Activated naive CD4-positive, alpha-beta T cell treated with anti-CD3 and anti-CD28 coated beads, Interleukin-2, amount 50 U/mL, for 16 hours (primary cell): ENCODE measurements around the gene PTPRC.

Experiments used
- DNase-seq: peaks from one replicate; pipeline ENCODE4 v3.0.0-alpha.2; 2020

Gene PTPRC

GRCh38 chr1:198620951-198621824, 17.7 kb upstream of the PTPRC start:
- peak; percentile 46 for DNase-seq

GRCh38 chr1:198622001-198622400, 16.8 kb upstream of the PTPRC start:
- DNase-seq: no peak

GRCh38 chr1:198623752-198624647, 14.8 kb upstream of the PTPRC start:
- no peak for DNase-seq

GRCh38 chr1:198624648-198624980, 14.2 kb upstream of the PTPRC start:
- DNase-seq: no peak

- DNase-seq: no peak
Observed at GRCh38 chr1:198627436-198628066, 11.3 kb upstream of the PTPRC start.

GRCh38 chr1:198628067-198628455, 10.8 kb upstream of the PTPRC start:
- no peak for DNase-seq

- DNase-seq: no peak
Observed at GRCh38 chr1:198629610-198630009, 9.2 kb upstream of the PTPRC start.

- DNase-seq: no peak
Observed at GRCh38 chr1:198630863-198631262, 8.0 kb upstream of the PTPRC start.

- no peak for DNase-seq
Observed at GRCh38 chr1:198631292-198631691, 7.5 kb upstream of the PTPRC start.

GRCh38 chr1:198632007-198632406, 6.8 kb upstream of the PTPRC start:
- DNase-seq: no peak

GRCh38 chr1:198633675-198634121, 5.1 kb upstream of the PTPRC start:
- DNase-seq: no peak

- DNase-seq: no peak
Observed at GRCh38 chr1:198635964-198636363, 2.9 kb upstream of the PTPRC start.

GRCh38 chr1:198636391-198636790, 2.4 kb upstream of the PTPRC start:
- DNase-seq: no peak

GRCh38 chr1:198637157-198637556, 1.7 kb upstream of the PTPRC start:
- no peak for DNase-seq

GRCh38 chr1:198637916-198638437, 863 bp upstream of the PTPRC start:
- DNase-seq: no peak

- DNase-seq: no peak
Observed at GRCh38 chr1:198638441-198638840, 399 bp upstream of the PTPRC start.

GRCh38 chr1:198639671-198640143, 867 bp downstream of the PTPRC start:
- no peak for DNase-seq

GRCh38 chr1:198640174-198640573, 1.3 kb downstream of the PTPRC start:
- DNase-seq: no peak

GRCh38 chr1:198641501-198641900, 2.7 kb downstream of the PTPRC start:
- no peak for DNase-seq

- DNase-seq: no peak
Observed at GRCh38 chr1:198641966-198642668, 3.3 kb downstream of the PTPRC start.

GRCh38 chr1:198642983-198643382, 4.1 kb downstream of the PTPRC start:
- no peak for DNase-seq

- no peak for DNase-seq
Observed at GRCh38 chr1:198643808-198644207, 5.0 kb downstream of the PTPRC start.
